ENCODE data around the gene KRTAP5-2.
A peak's percentile ranks its signal among the peaks of the same experiment; 100 is the strongest.
"Not testable (repeated sequence)": the region's sequence is repeated elsewhere in the genome, so short reads cannot be mapped to it uniquely, and the experiment has no call there.

The KRTAP5-2 gene

GRCh38 chr11:1597994-1598380, at the start of gene KRTAP5-2:
TSS of gene KRTAP5-2 (minus strand) at chr11:1598294. CDS start at chr11:1598250, 44 bp downstream.
- no peak for DNase-seq (ENCODE audit: low spot score)

- DNase-seq (ENCODE audit: low spot score), result not testable (repeated sequence)
Measured at GRCh38 chr11:1646540-1646939, 48.4 kb upstream of the KRTAP5-2 start.

- DNase-seq (ENCODE audit: low spot score), result no peak
Measured at GRCh38 chr11:1645357-1645821, 47.3 kb upstream of the KRTAP5-2 start.

GRCh38 chr11:1644601-1645356, 46.7 kb upstream of the KRTAP5-2 start:
- DNase-seq (ENCODE audit: low spot score), result no peak

GRCh38 chr11:1643146-1643690, 45.1 kb upstream of the KRTAP5-2 start:
- no peak for DNase-seq (ENCODE audit: low spot score)

- DNase-seq (ENCODE audit: low spot score), result no peak
Measured at GRCh38 chr11:1642288-1643145, 44.4 kb upstream of the KRTAP5-2 start.

GRCh38 chr11:1641096-1641495, 43.0 kb upstream of the KRTAP5-2 start:
- no peak for DNase-seq (ENCODE audit: low spot score)

- DNase-seq (ENCODE audit: low spot score), result peak; percentile 32
Measured at GRCh38 chr11:1640076-1640946, 42.2 kb upstream of the KRTAP5-2 start.

GRCh38 chr11:1639666-1640065, 41.6 kb upstream of the KRTAP5-2 start:
- no peak for DNase-seq (ENCODE audit: low spot score)

GRCh38 chr11:1639102-1639620, 41.1 kb upstream of the KRTAP5-2 start:
- no peak for DNase-seq (ENCODE audit: low spot score)

- no peak for DNase-seq (ENCODE audit: low spot score)
Measured at GRCh38 chr11:1638344-1638743, 40.2 kb upstream of the KRTAP5-2 start.

- no peak for DNase-seq (ENCODE audit: low spot score)
Measured at GRCh38 chr11:1637628-1638027, 39.5 kb upstream of the KRTAP5-2 start.

GRCh38 chr11:1636291-1636950, 38.3 kb upstream of the KRTAP5-2 start:
- DNase-seq (ENCODE audit: low spot score), result no peak

- no peak for DNase-seq (ENCODE audit: low spot score)
Measured at GRCh38 chr11:1633864-1634263, 35.8 kb upstream of the KRTAP5-2 start.

GRCh38 chr11:1632053-1632714, 34.1 kb upstream of the KRTAP5-2 start:
- DNase-seq (ENCODE audit: low spot score), result no peak

- DNase-seq (ENCODE audit: low spot score), result no peak
Measured at GRCh38 chr11:1631066-1631568, 33.0 kb upstream of the KRTAP5-2 start.

GRCh38 chr11:1630271-1630670, 32.2 kb upstream of the KRTAP5-2 start:
- no peak for DNase-seq (ENCODE audit: low spot score)

- DNase-seq (ENCODE audit: low spot score), result no peak
Measured at GRCh38 chr11:1629326-1630185, 31.5 kb upstream of the KRTAP5-2 start, which contains the start of gene KRTAP5-5. TSS of gene KRTAP5-5 (plus strand) at chr11:1629775. CDS start at chr11:1629841, 66 bp downstream.
